ENCODE data around the gene MATR3.
"Not testable (repeated sequence)": the region's sequence is repeated elsewhere in the genome, so short reads cannot be mapped to it uniquely, and the experiment has no call there.

Gene MATR3

GRCh38 chr5:139293507-139294373, at the start of gene MATR3:
MATR3 (plus strand) TSS chr5:139293740; CDS start chr5:139307416, 13,676 bp downstream.
- DNase-seq (ENCODE audit: low spot score), result peak; percentile 85

- no peak for DNase-seq (ENCODE audit: low spot score)
These were observed 47.8 kb upstream of the MATR3 start for GRCh38 chr5:139245637-139246339.

GRCh38 chr5:139246394-139246793, 47.1 kb upstream of the MATR3 start:
- no peak for DNase-seq (ENCODE audit: low spot score)

- no peak for DNase-seq (ENCODE audit: low spot score)
These were observed 44.6 kb upstream of the MATR3 start for GRCh38 chr5:139248826-139249453.

GRCh38 chr5:139251281-139251687, 42.3 kb upstream of the MATR3 start:
- no peak for DNase-seq (ENCODE audit: low spot score)

GRCh38 chr5:139251695-139252288, 41.7 kb upstream of the MATR3 start:
- no peak for DNase-seq (ENCODE audit: low spot score)

GRCh38 chr5:139253115-139253514, 40.4 kb upstream of the MATR3 start:
- no peak for DNase-seq (ENCODE audit: low spot score)

GRCh38 chr5:139256820-139257219, 36.7 kb upstream of the MATR3 start:
- DNase-seq (ENCODE audit: low spot score), result no peak

- no peak for DNase-seq (ENCODE audit: low spot score)
These were observed 31.3 kb upstream of the MATR3 start for GRCh38 chr5:139262059-139262741.

- peak; percentile 58 for DNase-seq (ENCODE audit: low spot score)
These were observed 30.6 kb upstream of the MATR3 start for GRCh38 chr5:139262742-139263445.

- DNase-seq (ENCODE audit: low spot score), result no peak
These were observed 30.0 kb upstream of the MATR3 start for GRCh38 chr5:139263536-139263935.

GRCh38 chr5:139263946-139264345, 29.6 kb upstream of the MATR3 start:
- no peak for DNase-seq (ENCODE audit: low spot score)

- DNase-seq (ENCODE audit: low spot score), result no peak
These were observed 28.5 kb upstream of the MATR3 start for GRCh38 chr5:139265001-139265400.

- no peak for DNase-seq (ENCODE audit: low spot score)
These were observed 27.3 kb upstream of the MATR3 start for GRCh38 chr5:139266236-139266635.

- DNase-seq (ENCODE audit: low spot score), result no peak
These were observed 26.1 kb upstream of the MATR3 start for GRCh38 chr5:139267481-139267880.

GRCh38 chr5:139268364-139269202, 25.0 kb upstream of the MATR3 start:
- no peak for DNase-seq (ENCODE audit: low spot score)

- not testable (repeated sequence) for DNase-seq (ENCODE audit: low spot score)
These were observed 22.8 kb upstream of the MATR3 start for GRCh38 chr5:139270718-139271117.

GRCh38 chr5:139271201-139272027, 22.1 kb upstream of the MATR3 start:
- no peak for DNase-seq (ENCODE audit: low spot score)

Data from HuH-7.5 (cell line).